IPS-15b (cell line): ENCODE data around the gene DRD2.

Source experiments
- H3K27me3 ChIP-seq: one replicate; pipeline ENCODE4 v1.6.1; 2013; ENCODE audit warnings: low read length; ENCODE audit not compliant: control insufficient read depth, insufficient read depth
- H3K36me3 ChIP-seq: one replicate; pipeline ENCODE4 v1.6.1; 2013; ENCODE audit warnings: low read length; ENCODE audit not compliant: control insufficient read depth, insufficient read depth
- H3K4me1 ChIP-seq: one replicate; pipeline ENCODE4 v1.6.1; 2013; ENCODE audit warnings: mild to moderate bottlenecking, low read length; ENCODE audit not compliant: control insufficient read depth, insufficient read depth
- H3K4me3 ChIP-seq: one replicate; pipeline ENCODE4 v1.5.1; 2013; ENCODE audit warnings: low read depth, low read length
- H3K9ac ChIP-seq: one replicate; pipeline ENCODE4 v1.6.1; 2013; ENCODE audit warnings: low read depth, mild to moderate bottlenecking, low read length
- H3K9me3 ChIP-seq: one replicate; pipeline ENCODE4 v1.6.1; 2013; ENCODE audit warnings: mild to moderate bottlenecking, low read length; ENCODE audit not compliant: control insufficient read depth, insufficient read depth

The DRD2 gene

GRCh38 chr11:113408206-113408605 lies 67.0 kb downstream of the DRD2 start:
- no peaks in the 10 kb centered on the region for H3K27me3 ChIP-seq
- H3K9me3 ChIP-seq = no peaks in the 10 kb centered on the region
- H3K4me3 ChIP-seq = no peak overlapping the region
- no peaks in the 10 kb centered on the region for H3K4me1 ChIP-seq
- no peak overlapping the region for H3K9ac ChIP-seq
- no peaks in the 10 kb centered on the region for H3K36me3 ChIP-seq

DNA sequence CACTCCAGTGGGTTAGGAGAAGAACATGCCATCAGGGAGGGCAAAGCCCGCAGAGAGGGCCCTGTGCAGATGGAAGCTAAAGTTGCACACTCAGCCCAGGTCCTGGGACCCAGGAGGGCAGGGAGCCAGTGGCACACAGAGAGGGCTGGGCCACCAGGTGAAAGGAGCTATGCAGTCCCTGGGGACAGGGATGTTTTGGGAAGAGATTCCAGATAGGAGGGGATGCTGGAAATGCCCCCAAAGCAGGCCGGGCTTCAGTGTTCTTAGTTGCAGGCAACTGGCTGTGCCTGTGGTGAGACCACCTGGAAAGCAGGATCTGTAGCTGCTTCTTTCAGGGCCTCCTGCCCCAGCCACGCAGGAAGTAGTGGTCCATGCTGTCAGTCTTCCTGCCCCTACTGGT lies 68.0 kb downstream of the DRD2 start:
- no peaks in the 10 kb centered on the region for H3K4me1 ChIP-seq
- no peaks in the 10 kb centered on the region for H3K27me3 ChIP-seq
- no peaks in the 10 kb centered on the region for H3K36me3 ChIP-seq
- no peak overlapping the region for H3K4me3 ChIP-seq
- no peaks in the 10 kb centered on the region for H3K9me3 ChIP-seq
- H3K9ac ChIP-seq = no peak overlapping the region

DNA sequence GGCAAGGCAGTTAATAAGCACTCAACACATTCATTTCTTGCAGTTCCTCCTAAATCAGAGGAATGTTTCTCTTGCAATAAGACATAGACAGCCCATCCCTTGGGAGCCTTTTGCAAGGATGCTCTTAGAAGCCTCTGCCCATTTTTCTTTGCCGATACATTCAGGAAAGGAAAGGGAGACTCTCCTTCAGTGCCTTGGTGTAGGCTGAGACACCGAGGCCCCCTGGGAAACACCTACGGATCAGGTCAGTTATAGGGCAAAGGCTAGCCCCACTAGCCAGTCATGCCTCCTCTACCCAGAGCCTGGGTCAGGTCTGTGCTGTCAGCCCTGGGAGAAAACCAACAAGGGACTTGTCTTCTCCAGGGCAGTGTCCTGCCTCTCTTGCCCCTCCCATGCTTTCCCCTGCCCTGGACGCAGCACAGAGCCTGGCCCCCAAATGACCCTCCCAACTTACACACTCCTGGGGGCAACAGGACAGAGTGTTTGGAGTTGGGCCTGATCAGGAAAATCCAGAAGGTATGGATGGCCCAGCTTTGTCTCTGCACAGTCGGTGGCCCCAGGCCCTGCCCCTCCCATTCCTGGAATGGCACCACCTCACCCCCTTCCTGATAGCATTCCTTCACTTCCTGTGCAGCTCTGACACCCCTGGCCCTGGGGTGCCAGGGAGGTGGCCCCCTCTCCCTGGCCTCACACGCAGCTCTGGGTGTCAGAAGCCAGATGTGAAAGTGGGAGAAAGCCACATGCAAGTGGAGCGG lies 69.3 kb downstream of the DRD2 start:
- Histone ChIP-seq H3K9ac (no peak overlapping the region), H3K27me3 (no peaks in the 10 kb centered on the region), H3K4me1 (no peaks in the 10 kb centered on the region), H3K4me3 (no peak overlapping the region), H3K36me3 (no peaks in the 10 kb centered on the region), H3K9me3 (no peaks in the 10 kb centered on the region)

GRCh38 chr11:113404859-113405430 lies 70.3 kb downstream of the DRD2 start:
- H3K9me3 ChIP-seq = no peaks in the 10 kb centered on the region
- no peaks in the 10 kb centered on the region for H3K4me1 ChIP-seq
- no peaks in the 10 kb centered on the region for H3K27me3 ChIP-seq
- no peak overlapping the region for H3K9ac ChIP-seq
- H3K36me3 ChIP-seq = no peaks in the 10 kb centered on the region
- H3K4me3 ChIP-seq = no peak overlapping the region

GRCh38 chr11:113401718-113402117 lies 73.5 kb downstream of the DRD2 start:
- no peak overlapping the region for H3K4me3 ChIP-seq
- H3K9ac ChIP-seq = no peak overlapping the region
- H3K9me3 ChIP-seq = no peaks in the 10 kb centered on the region
- no peaks in the 10 kb centered on the region for H3K27me3 ChIP-seq
- H3K4me1 ChIP-seq = no peaks in the 10 kb centered on the region
- no peaks in the 10 kb centered on the region for H3K36me3 ChIP-seq

DNA sequence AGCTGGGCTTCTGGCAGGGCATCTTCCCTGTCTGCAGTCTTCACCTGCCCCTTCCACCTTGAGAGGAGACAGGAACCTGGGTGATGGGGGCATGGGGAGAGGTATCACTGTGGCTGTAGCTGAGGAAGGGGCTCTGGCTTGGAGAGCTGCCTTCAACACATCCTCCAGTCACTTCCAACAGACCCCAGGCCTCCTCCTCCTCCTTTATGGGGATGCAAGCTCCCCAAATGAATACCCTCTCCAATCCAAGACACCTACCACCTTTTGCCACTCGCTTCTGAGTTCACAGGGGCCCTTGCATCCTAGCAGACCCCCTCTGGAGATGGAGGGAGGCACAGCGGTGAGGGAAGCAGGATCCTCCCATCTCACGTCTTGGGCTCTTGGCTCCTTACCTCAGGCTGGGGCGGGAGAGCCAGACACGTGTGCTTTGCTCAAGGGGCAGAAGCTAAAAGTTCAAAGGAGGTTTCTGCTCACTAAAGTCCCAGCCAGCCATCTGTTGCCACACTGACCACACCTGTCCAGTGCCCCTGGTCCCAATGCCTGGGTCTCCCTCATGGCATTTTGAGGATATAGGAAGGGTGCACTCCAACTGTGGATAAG lies 74.5 kb downstream of the DRD2 start:
- no peak overlapping the region for H3K4me3 ChIP-seq
- H3K9me3 ChIP-seq = no peaks in the 10 kb centered on the region
- no peaks in the 10 kb centered on the region for H3K27me3 ChIP-seq
- H3K9ac ChIP-seq = no peak overlapping the region
- H3K4me1 ChIP-seq = no peaks in the 10 kb centered on the region
- H3K36me3 ChIP-seq = no peaks in the 10 kb centered on the region

DNA sequence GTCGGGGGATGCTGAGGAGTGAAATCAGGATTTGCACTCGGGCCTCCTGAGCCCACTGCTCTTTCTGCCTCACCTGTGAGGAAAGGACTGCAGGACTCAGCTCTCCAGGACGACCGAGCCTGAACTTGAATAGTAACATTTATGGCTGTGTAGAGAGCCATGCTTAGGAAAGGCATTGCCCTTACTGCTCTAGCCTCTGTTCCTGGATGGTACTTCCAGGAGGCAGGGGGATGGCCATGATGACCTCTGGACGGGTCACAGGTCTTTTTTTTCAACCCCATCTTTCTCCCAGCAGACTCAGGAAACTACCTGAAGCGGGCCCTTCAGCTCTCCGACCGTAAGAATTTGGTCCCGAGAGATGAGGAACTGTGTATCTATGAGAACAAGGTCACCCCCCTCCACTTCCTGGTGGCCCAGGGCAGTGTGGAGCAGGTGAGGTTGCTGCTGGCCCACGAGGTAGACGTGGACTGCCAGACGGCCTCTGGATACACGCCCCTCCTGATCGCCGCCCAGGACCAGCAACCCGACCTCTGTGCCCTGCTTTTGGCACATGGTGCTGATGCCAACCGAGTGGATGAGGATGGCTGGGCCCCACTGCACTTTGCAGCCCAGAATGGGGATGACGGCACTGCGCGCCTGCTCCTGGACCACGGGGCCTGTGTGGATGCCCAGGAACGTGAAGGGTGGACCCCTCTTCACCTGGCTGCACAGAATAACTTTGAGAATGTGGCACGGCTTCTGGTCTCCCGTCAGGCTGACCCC lies 76.3 kb downstream of the DRD2 start:
- Histone ChIP-seq H3K4me1 (no peaks in the 10 kb centered on the region), H3K36me3 (no peaks in the 10 kb centered on the region), H3K9me3 (no peaks in the 10 kb centered on the region), H3K27me3 (no peaks in the 10 kb centered on the region), H3K9ac (no peak overlapping the region), H3K4me3 (no peak overlapping the region)

GRCh38 chr11:113397821-113398220 lies 77.4 kb downstream of the DRD2 start:
- Histone ChIP-seq H3K9me3 (no peaks in the 10 kb centered on the region), H3K36me3 (no peaks in the 10 kb centered on the region)

DNA sequence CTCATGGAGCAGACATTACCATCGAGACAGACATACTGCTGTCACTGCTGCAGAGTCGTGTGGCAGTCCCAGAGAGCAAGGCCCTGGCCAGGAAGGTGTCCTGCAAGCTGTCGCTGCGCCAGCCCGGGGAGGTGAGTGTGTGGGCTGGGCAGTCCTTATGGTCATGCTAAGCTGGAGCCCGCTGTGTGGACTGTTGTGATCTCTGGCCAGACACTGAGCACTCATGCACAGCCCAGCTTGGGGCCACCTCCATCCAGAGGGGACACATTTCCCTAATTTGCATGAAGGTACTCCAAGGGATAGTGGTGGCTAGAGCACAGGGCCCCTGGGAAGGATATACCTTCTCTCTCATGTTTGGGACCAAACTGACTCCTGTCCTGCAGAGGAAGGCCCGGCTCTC lies 78.0 kb downstream of the DRD2 start:
- no peaks in the 10 kb centered on the region for H3K27me3 ChIP-seq
- H3K4me3 ChIP-seq = no peak overlapping the region
- no peaks in the 10 kb centered on the region for H3K4me1 ChIP-seq
- H3K9me3 ChIP-seq = no peaks in the 10 kb centered on the region
- H3K36me3 ChIP-seq = no peaks in the 10 kb centered on the region
- no peak overlapping the region for H3K9ac ChIP-seq

More at GRCh38 chr11:113397821-113398220, 77.4 kb downstream of the DRD2 start:
- no peak overlapping the region for H3K9ac ChIP-seq
- no peaks in the 10 kb centered on the region for H3K27me3 ChIP-seq
- no peaks in the 10 kb centered on the region for H3K4me1 ChIP-seq
- no peak overlapping the region for H3K4me3 ChIP-seq

DNA sequence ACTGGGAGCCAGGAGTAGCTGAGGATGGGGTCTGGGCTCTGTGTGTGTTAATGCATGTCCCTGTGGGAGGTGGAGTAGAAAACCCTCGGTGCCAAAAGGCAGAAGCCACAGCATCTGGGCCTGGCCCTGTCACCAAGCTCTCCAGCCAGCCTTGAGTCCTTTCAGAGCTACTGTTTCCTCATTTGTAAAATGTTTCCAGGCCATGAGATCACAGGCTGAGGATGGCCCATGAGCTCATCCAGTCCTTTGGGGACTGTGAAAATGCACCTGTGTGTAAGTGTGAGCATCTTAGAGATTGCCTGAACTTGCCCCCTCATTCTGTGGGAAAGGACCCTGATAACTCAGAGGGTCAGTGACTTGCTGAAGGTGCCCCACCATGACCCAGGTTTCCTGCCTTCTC lies 78.5 kb downstream of the DRD2 start:
- H3K9me3 ChIP-seq = no peaks in the 10 kb centered on the region
- no peaks in the 10 kb centered on the region for H3K36me3 ChIP-seq
- no peaks in the 10 kb centered on the region for H3K27me3 ChIP-seq
- H3K4me3 ChIP-seq = no peak overlapping the region
- no peaks in the 10 kb centered on the region for H3K4me1 ChIP-seq
- H3K9ac ChIP-seq = no peak overlapping the region

DNA sequence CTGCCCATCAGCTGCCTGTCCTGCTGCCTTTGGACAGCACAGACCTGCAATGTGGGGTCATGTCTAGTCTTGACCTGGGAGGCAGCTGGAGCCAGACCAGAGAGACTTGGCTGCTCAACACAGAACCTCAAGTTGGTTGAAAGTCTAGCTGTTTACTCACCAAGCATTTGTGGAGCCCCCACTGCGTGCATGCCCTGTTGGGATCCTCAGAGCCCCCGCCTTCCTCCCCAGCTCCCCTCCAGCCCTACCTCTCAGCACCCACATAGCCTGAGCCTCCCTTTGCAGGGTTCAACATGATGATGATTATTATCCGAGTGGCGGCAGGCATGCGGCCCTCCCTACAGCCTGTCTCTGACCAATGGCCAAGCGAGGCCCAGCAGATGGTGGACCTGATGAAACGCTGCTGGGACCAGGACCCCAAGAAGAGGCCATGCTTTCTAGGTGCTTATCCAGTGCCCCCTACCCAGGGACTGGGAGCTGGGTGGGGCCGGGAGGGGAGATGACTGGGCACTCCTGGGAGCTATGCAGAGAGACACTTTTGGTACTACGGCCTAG lies 79.3 kb downstream of the DRD2 start:
- Histone ChIP-seq H3K4me3 (no peak overlapping the region), H3K36me3 (no peaks in the 10 kb centered on the region), H3K9me3 (no peaks in the 10 kb centered on the region), H3K27me3 (no peaks in the 10 kb centered on the region), H3K4me1 (no peaks in the 10 kb centered on the region), H3K9ac (no peak overlapping the region)
